Nephron (organoid): ENCODE measurements around the gene CCDC80.
A peak's percentile ranks its signal among the peaks of the same experiment; 100 is the strongest.

Source experiments
- H3K27ac Mint-ChIP-seq, 3 experiments: 2 replicates each; pipeline ENCODE4 v1.8.0; 2020; ENCODE audit warnings: mixed read lengths in 3 of 3, mild to moderate bottlenecking in 2 of 3, moderate library complexity in 1 of 3
- H3K27me3 Mint-ChIP-seq: 2 replicates; pipeline ENCODE4 v1.8.0; 2021; ENCODE audit warnings: low read depth, mild to moderate bottlenecking, moderate library complexity, mixed read lengths
- H3K36me3 Mint-ChIP-seq: 2 replicates; pipeline ENCODE4 v1.8.0; 2020; ENCODE audit warnings: low read depth, mixed read lengths
- H3K4me1 Mint-ChIP-seq: 2 replicates; pipeline ENCODE4 v1.8.0; 2020; ENCODE audit warnings: mixed read lengths
- H3K4me3 Mint-ChIP-seq, 3 experiments: 2 replicates each; pipeline ENCODE4 v1.8.0; 2020; ENCODE audit warnings: mild to moderate bottlenecking in 3 of 3, mixed read lengths in 3 of 3, moderate library complexity in 2 of 3
- H3K9me3 Mint-ChIP-seq: 2 replicates; pipeline ENCODE4 v1.8.0; 2020; ENCODE audit warnings: mixed read lengths
- CTCF ChIP-seq, 3 experiments: fragments of 200-600 bp; sonication (generic); IDR thresholded peaks; one replicate each; pipeline ENCODE4 v1.5.0; 2021; ENCODE audit warnings: antibody characterized with exemption in 3 of 3; ENCODE audit not compliant: unreplicated experiment in 3 of 3

Gene CCDC80

GRCh38 chr3:112653881-112654300 is 12.9 kb upstream of the CCDC80 start:
- H3K4me3 Mint-ChIP-seq = no peak overlapping the region
- no peaks in the 10 kb centered on the region for H3K27me3 Mint-ChIP-seq
- peak overlapping the region in 1 of 3 experiments; percentile 3 for H3K27ac Mint-ChIP-seq
- peaks cover 3% of the 10 kb centered on the region for H3K9me3 Mint-ChIP-seq
- peaks cover 8% of the 10 kb centered on the region for H3K4me1 Mint-ChIP-seq
- no peaks in the 10 kb centered on the region for H3K36me3 Mint-ChIP-seq
- no peak for TF ChIP-seq CTCF (IDR thresholded peaks at IDR 0.05; ENCODE audit: unreplicated experiment in 3 of 3)

GRCh38 chr3:112653209-112653871 is 12.4 kb upstream of the CCDC80 start:
- H3K36me3 Mint-ChIP-seq = no peaks in the 10 kb centered on the region
- H3K9me3 Mint-ChIP-seq = no peaks in the 10 kb centered on the region
- no peak overlapping the region for H3K4me3 Mint-ChIP-seq
- H3K27ac Mint-ChIP-seq = peak overlapping the region in 1 of 3 experiments; percentile 3
- H3K27me3 Mint-ChIP-seq = no peaks in the 10 kb centered on the region
- H3K4me1 Mint-ChIP-seq = peaks cover 8% of the 10 kb centered on the region
- no peak for TF ChIP-seq CTCF (IDR thresholded peaks at IDR 0.05; ENCODE audit: unreplicated experiment in 3 of 3)

- peaks cover 22% of the 10 kb centered on the region for H3K4me1 Mint-ChIP-seq
- no peak for TF ChIP-seq CTCF (IDR thresholded peaks at IDR 0.05; ENCODE audit: unreplicated experiment in 3 of 3)
- H3K36me3 Mint-ChIP-seq = no peaks in the 10 kb centered on the region
- H3K27ac Mint-ChIP-seq = no peak overlapping the region
- H3K4me3 Mint-ChIP-seq = no peak overlapping the region
- H3K27me3 Mint-ChIP-seq = no peaks in the 10 kb centered on the region
- H3K9me3 Mint-ChIP-seq = no peaks in the 10 kb centered on the region
These were observed 10.6 kb upstream of the CCDC80 start for GRCh38 chr3:112651516-112651915.

GRCh38 chr3:112651071-112651470 is 10.1 kb upstream of the CCDC80 start:
- Mint-ChIP-seq H3K27me3 (no peaks in the 10 kb centered on the region), H3K27ac (no peak overlapping the region), H3K9me3 (no peaks in the 10 kb centered on the region), H3K36me3 (no peaks in the 10 kb centered on the region), H3K4me1 (peaks cover 27% of the 10 kb centered on the region), H3K4me3 (no peak overlapping the region)
- no peak for TF ChIP-seq CTCF (IDR thresholded peaks at IDR 0.05; ENCODE audit: unreplicated experiment in 3 of 3)

- H3K27ac Mint-ChIP-seq = no peak overlapping the region
- TF ChIP-seq CTCF (IDR thresholded peaks at IDR 0.05; ENCODE audit: unreplicated experiment in 3 of 3) = no peak
- no peaks in the 10 kb centered on the region for H3K27me3 Mint-ChIP-seq
- no peaks in the 10 kb centered on the region for H3K36me3 Mint-ChIP-seq
- H3K9me3 Mint-ChIP-seq = no peaks in the 10 kb centered on the region
- H3K4me1 Mint-ChIP-seq = peaks cover 28% of the 10 kb centered on the region
- H3K4me3 Mint-ChIP-seq = no peak overlapping the region
These were observed 9.5 kb upstream of the CCDC80 start for GRCh38 chr3:112650482-112650881.

GRCh38 chr3:112649478-112649735 is 8.5 kb upstream of the CCDC80 start:
- H3K4me3 Mint-ChIP-seq = no peak overlapping the region
- peaks cover 28% of the 10 kb centered on the region for H3K4me1 Mint-ChIP-seq

More at GRCh38 chr3:112649478-112649735, 8.5 kb upstream of the CCDC80 start:
- H3K27ac Mint-ChIP-seq = no peak overlapping the region
- no peak for TF ChIP-seq CTCF (IDR thresholded peaks at IDR 0.05; ENCODE audit: unreplicated experiment in 3 of 3)
- no peaks in the 10 kb centered on the region for H3K27me3 Mint-ChIP-seq
- H3K9me3 Mint-ChIP-seq = no peaks in the 10 kb centered on the region
- no peaks in the 10 kb centered on the region for H3K36me3 Mint-ChIP-seq
